HG02678 (cell line): ENCODE results near the gene SRSF11.

Experiments
- ATAC-seq: cut with Tn5 transposase; IDR thresholded peaks from one replicate; pipeline ENCODE4 v1.9.1; 2021; ENCODE audit warnings: mild to moderate bottlenecking, moderate library complexity; ENCODE audit not compliant: unreplicated experiment

SRSF11 gene

GRCh38 chr1:70220517-70221237, 503 bp upstream of the SRSF11 start:
- ATAC-seq, result peak; percentile 2

- no peak for ATAC-seq
Observed at GRCh38 chr1:70222716-70223235, 1.6 kb downstream of the SRSF11 start.

GRCh38 chr1:70224954-70225353, 3.8 kb downstream of the SRSF11 start:
- ATAC-seq, result no peak

GRCh38 chr1:70227439-70227838, 6.3 kb downstream of the SRSF11 start:
- ATAC-seq, result no peak

GRCh38 chr1:70228670-70229069, 7.5 kb downstream of the SRSF11 start:
- no peak for ATAC-seq

- ATAC-seq, result no peak
Observed at GRCh38 chr1:70231475-70231874, 10.3 kb downstream of the SRSF11 start.

- no peak for ATAC-seq
Observed at GRCh38 chr1:70234733-70235132, 13.6 kb downstream of the SRSF11 start.

GRCh38 chr1:70239940-70240339, 18.8 kb downstream of the SRSF11 start:
- ATAC-seq, result no peak

GRCh38 chr1:70247122-70247521, 25.9 kb downstream of the SRSF11 start:
- no peak for ATAC-seq

GRCh38 chr1:70247768-70248167, 26.6 kb downstream of the SRSF11 start:
- ATAC-seq, result no peak

- no peak for ATAC-seq
Observed at GRCh38 chr1:70248729-70249128, 27.5 kb downstream of the SRSF11 start.

- no peak for ATAC-seq
Observed at GRCh38 chr1:70256664-70257063, 35.5 kb downstream of the SRSF11 start.

- ATAC-seq, result no peak
Observed at GRCh38 chr1:70264839-70265238, 43.7 kb downstream of the SRSF11 start.

GRCh38 chr1:70265946-70266345, 44.8 kb downstream of the SRSF11 start:
- ATAC-seq, result no peak

- ATAC-seq, result no peak
Observed at GRCh38 chr1:70277875-70278274, 56.7 kb downstream of the SRSF11 start.

- no peak for ATAC-seq
Observed at GRCh38 chr1:70278710-70279109, 57.5 kb downstream of the SRSF11 start.

- no peak for ATAC-seq
Observed at GRCh38 chr1:70284366-70284765, 63.2 kb downstream of the SRSF11 start.

GRCh38 chr1:70286453-70286852, 65.3 kb downstream of the SRSF11 start:
- no peak for ATAC-seq

- no peak for ATAC-seq
Observed at GRCh38 chr1:70288166-70288565, 67.0 kb downstream of the SRSF11 start.

GRCh38 chr1:70290218-70290617, 69.0 kb downstream of the SRSF11 start:
- no peak for ATAC-seq

GRCh38 chr1:70293186-70293843, 72.1 kb downstream of the SRSF11 start:
- ATAC-seq, result no peak

GRCh38 chr1:70295749-70296148, 74.6 kb downstream of the SRSF11 start:
- ATAC-seq, result no peak
